Activated B cell treated with CpG ODN at 0.5 μM for 24 hours (primary cell): ENCODE results near the gene LIN54. TPM values are rescaled to one million over a fixed set of nuclear protein-coding genes. Genes with fewer than 3 reads are reported as not detected.

Source experiments
- ATAC-seq: fragments of 200-7000 bp; cut with Tn5 transposase; one replicate; pipeline ENCODE4 v1.10.0; 2021; ENCODE audit warnings: low read depth, mild to moderate bottlenecking, moderate library complexity
- CTCF ChIA-PET: fragments of 350-600 bp; sonication (Branson Sonifier 250); formaldehyde crosslinking; loops from one replicate; lab custom pipeline; 2021; ENCODE audit warnings: antibody characterized with exemption; lab: Charles Lee
- POLR2A ChIA-PET: fragments of 350-600 bp; sonication (Branson Sonifier 250); formaldehyde crosslinking; loops from one replicate; lab custom pipeline; 2021; ENCODE audit warnings: antibody characterized with exemption; lab: Charles Lee
- DNase-seq: peaks from one replicate; pipeline ENCODE4 v3.0.0; 2022
- H3K27ac Mint-ChIP-seq: one replicate; pipeline ENCODE4 v1.8.0; 2020; ENCODE audit warnings: mixed read lengths
- H3K27me3 Mint-ChIP-seq: one replicate; pipeline ENCODE4 v1.8.0; 2021; ENCODE audit warnings: mixed read lengths
- H3K36me3 Mint-ChIP-seq: one replicate; pipeline ENCODE4 v1.8.0; 2021; ENCODE audit warnings: low read depth, mixed read lengths
- H3K4me1 Mint-ChIP-seq: one replicate; pipeline ENCODE4 v1.8.0; 2021; ENCODE audit warnings: mixed read lengths
- H3K4me3 Mint-ChIP-seq: one replicate; pipeline ENCODE4 v1.8.0; 2020; ENCODE audit warnings: mild to moderate bottlenecking, mixed read lengths
- H3K9me3 Mint-ChIP-seq: one replicate; pipeline ENCODE4 v1.8.0; 2020; ENCODE audit warnings: mixed read lengths
- CTCF ChIP-seq: fragments of 200-600 bp; IDR thresholded peaks from one replicate; pipeline ENCODE4 v1.8.0; 2022; ENCODE audit warnings: antibody characterized with exemption, mild to moderate bottlenecking
- intact Hi-C: fragments of 100-400 bp; cut with micrococcal nuclease; formaldehyde crosslinking; loops from one replicate; pipeline ENCODE4 v1.15.1; 2024
- total RNA-seq: library from RNA; stranded (reverse); gene quantifications from 2 replicates; pipeline ENCODE4 v1.2.3, GENCODE V29; 2022

Gene LIN54
- total RNA-seq, 1 donor from 2014 or later, result 12.1 TPM

- no peaks in the 10 kb centered on the region for H3K4me1 Mint-ChIP-seq
- H3K36me3 Mint-ChIP-seq, result no peaks in the 10 kb centered on the region
- no peak for DNase-seq
- POLR2A ChIA-PET, result no interaction called here
- ATAC-seq, result no peak
- no peak overlapping the region for H3K4me3 Mint-ChIP-seq
- TF ChIP-seq CTCF, result no peak
- no peak overlapping the region for H3K27ac Mint-ChIP-seq
- peaks cover 2% of the 10 kb centered on the region for H3K9me3 Mint-ChIP-seq
- no peaks in the 10 kb centered on the region for H3K27me3 Mint-ChIP-seq
- intact Hi-C loops, result no loop called here
- CTCF ChIA-PET, result no interaction called here
These were observed 9.3 kb upstream of the LIN54 start for GRCh38 chr4:83019794-83020494.

DNA sequence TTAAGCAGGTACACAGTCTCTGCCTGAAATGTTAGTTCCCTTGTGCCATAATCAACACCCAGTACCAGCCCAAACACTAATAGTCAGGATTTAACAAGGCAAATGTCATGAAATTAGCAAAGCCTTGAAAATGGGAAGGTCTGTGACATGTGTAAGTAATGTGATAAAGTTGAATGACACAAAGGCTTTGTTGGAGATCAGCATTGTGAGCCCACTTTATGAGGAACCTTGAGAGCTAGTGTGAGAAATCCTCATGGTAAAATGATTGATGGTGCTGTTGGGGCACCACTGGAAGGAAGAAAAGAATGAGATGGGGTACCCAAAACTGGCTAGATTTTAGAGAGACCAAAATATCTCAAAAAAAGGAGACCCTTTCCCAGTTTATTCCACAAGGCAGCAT lies 3.3 kb upstream of the LIN54 start:
- ChIA-PET CTCF (no interaction called here), POLR2A (interaction anchor here (1.2 to 4.4 kb wide), 5 partner anchors 19 to 640 kb away, joined by 6 to 63 read pairs (median 6); partner anchors contain the start of genes COPS4, HNRNPD and HNRNPDL)
- peaks cover 5% of the 10 kb centered on the region for H3K36me3 Mint-ChIP-seq
- H3K27ac Mint-ChIP-seq, result peak overlapping the region; percentile 92
- H3K27me3 Mint-ChIP-seq, result no peaks in the 10 kb centered on the region
- H3K4me3 Mint-ChIP-seq, result peak overlapping the region; percentile 94
- H3K4me1 Mint-ChIP-seq, result peaks cover 44% of the 10 kb centered on the region
- DNase-seq, result no peak
- H3K9me3 Mint-ChIP-seq, result no peaks in the 10 kb centered on the region
- intact Hi-C loops, result loop anchor here (1.0 to 5.0 kb wide), 9 partner anchors 20 to 585 kb away; partner anchors contain the start of genes COQ2, HELQ, SEC31A and THAP9
- TF ChIP-seq CTCF, result no peak
- ATAC-seq, result no peak

GRCh38 chr4:83013420-83013867 lies 2.8 kb upstream of the LIN54 start:
- H3K4me3 Mint-ChIP-seq, result peak overlapping the region; percentile 94
- peaks cover 5% of the 10 kb centered on the region for H3K36me3 Mint-ChIP-seq
- peaks cover 44% of the 10 kb centered on the region for H3K4me1 Mint-ChIP-seq
- no peak for TF ChIP-seq CTCF
- H3K9me3 Mint-ChIP-seq, result no peaks in the 10 kb centered on the region
- POLR2A ChIA-PET, result interaction anchor here (0.6 to 4.4 kb wide), 10 partner anchors 19 to 1495 kb away, joined by 3 to 63 read pairs (median 6); partner anchors contain the start of genes COPS4, COQ2, HELQ and HNRNPD
- DNase-seq (no peak), ATAC-seq (no peak)
- peak overlapping the region; percentile 92 for H3K27ac Mint-ChIP-seq
- intact Hi-C loops, result loop anchor here (1.0 to 5.0 kb wide), 9 partner anchors 21 to 584 kb away; partner anchors contain the start of genes COQ2, HELQ, SEC31A and THAP9
- CTCF ChIA-PET, result interaction anchor here (1.1 to 1.4 kb wide), 2 partner anchors 21 to 271 kb away, joined by 4 to 6 read pairs; partner anchors contain the start of genes COPS4 and COQ2
- no peaks in the 10 kb centered on the region for H3K27me3 Mint-ChIP-seq

- peaks cover 5% of the 10 kb centered on the region for H3K36me3 Mint-ChIP-seq
- DNase-seq (peak; percentile 97), ATAC-seq (peak; percentile 92)
- peak overlapping the region; percentile 92 for H3K27ac Mint-ChIP-seq
- POLR2A ChIA-PET, result interaction anchor here (0.6 to 4.4 kb wide), 12 partner anchors 17 to 1494 kb away, joined by 3 to 63 read pairs (median 6); partner anchors contain the start of genes COPS4, COQ2, HELQ and HNRNPD
- TF ChIP-seq CTCF, result no peak
- no peaks in the 10 kb centered on the region for H3K9me3 Mint-ChIP-seq
- intact Hi-C loops, result loop anchor here (1.0 to 5.0 kb wide), 10 partner anchors 21 to 584 kb away; partner anchors contain the start of genes ABRAXAS1, COQ2, HELQ and SEC31A
- H3K27me3 Mint-ChIP-seq, result no peaks in the 10 kb centered on the region
- H3K4me1 Mint-ChIP-seq, result peaks cover 44% of the 10 kb centered on the region
- CTCF ChIA-PET, result interaction anchor here (1.1 to 1.4 kb wide), 2 partner anchors 22 to 272 kb away, joined by 4 to 6 read pairs; partner anchors contain the start of genes COPS4 and COQ2
- H3K4me3 Mint-ChIP-seq, result peak overlapping the region; percentile 94
These were observed 2.2 kb upstream of the LIN54 start for GRCh38 chr4:83012687-83013419.
